Endodermal cell (in vitro differentiated cells): Measurements from ENCODE around the gene COX15. TPM values are rescaled to one million over a fixed set of nuclear protein-coding genes. Genes with fewer than 3 reads are reported as not detected.

Experiments
- DNase-seq: peaks from one replicate; pipeline ENCODE4 v3.0.0-alpha.2; 2017
- H3K27ac ChIP-seq: 2 replicates; pipeline ENCODE4 v1.5.1; 2013; ENCODE audit warnings: mild to moderate bottlenecking, low read depth, low read length, moderate library complexity
- H3K27me3 ChIP-seq: 2 replicates; pipeline ENCODE4 v1.6.1; 2013; ENCODE audit warnings: mild to moderate bottlenecking, low read length, moderate library complexity; ENCODE audit not compliant: insufficient read depth, control insufficient read depth, poor library complexity, severe bottlenecking
- H3K36me3 ChIP-seq: 2 replicates; pipeline ENCODE4 v1.7.0; 2013; ENCODE audit warnings: mild to moderate bottlenecking, low read length, moderate library complexity; ENCODE audit not compliant: control insufficient read depth, insufficient read depth
- H3K4me1 ChIP-seq: one replicate; pipeline ENCODE4 v1.7.0; 2013; ENCODE audit warnings: low read length; ENCODE audit not compliant: control insufficient read depth, insufficient read depth
- H3K4me3 ChIP-seq: 2 replicates; pipeline ENCODE4 v1.5.1; 2013; ENCODE audit warnings: mild to moderate bottlenecking, low read length, moderate library complexity
- H3K9ac ChIP-seq: 2 replicates; pipeline ENCODE4 v1.6.1; 2013; ENCODE audit warnings: mild to moderate bottlenecking, low read length, moderate library complexity; ENCODE audit not compliant: poor library complexity, severe bottlenecking; ENCODE audit errors: extremely low read depth
- H3K9me3 ChIP-seq: 2 replicates; pipeline ENCODE4 v1.6.1; 2013; ENCODE audit warnings: mild to moderate bottlenecking, low read length, moderate library complexity; ENCODE audit not compliant: control insufficient read depth
- H3K27ac Mint-ChIP-seq: 2 replicates; pipeline ENCODE4 v1.8.0; 2020; ENCODE audit warnings: mixed read lengths
- H3K27me3 Mint-ChIP-seq: 2 replicates; pipeline ENCODE4 v1.8.0; 2021; ENCODE audit warnings: mild to moderate bottlenecking, mixed read lengths; ENCODE audit not compliant: insufficient read depth
- H3K36me3 Mint-ChIP-seq: 2 replicates; pipeline ENCODE4 v1.8.0; 2020; ENCODE audit warnings: low read depth, mixed read lengths
- H3K4me1 Mint-ChIP-seq: 2 replicates; pipeline ENCODE4 v1.8.0; 2020; ENCODE audit warnings: mixed read lengths
- H3K4me3 Mint-ChIP-seq: 2 replicates; pipeline ENCODE4 v1.8.0; 2020; ENCODE audit warnings: mild to moderate bottlenecking, moderate library complexity, mixed read lengths
- H3K9me3 Mint-ChIP-seq: 2 replicates; pipeline ENCODE4 v1.8.0; 2020; ENCODE audit warnings: mild to moderate bottlenecking, mixed read lengths
- CTCF ChIP-seq: fragments of 200-600 bp; sonication (generic); conservative IDR thresholded peaks from 2 replicates; pipeline ENCODE4 v1.5.0; 2021; ENCODE audit warnings: antibody characterized with exemption, mild to moderate bottlenecking
- WGBS, 2 experiments: methylation state at CpG; one replicate each; pipeline versions ENCODE4 v1.1.5 to v1.1.7; 2013; ENCODE audit warnings: missing lambda C conversion rate in 2 of 2, mixed read lengths in 1 of 2; ENCODE audit not compliant: insufficient coverage in 1 of 2, insufficient read length in 1 of 2; 5-methylcytosine and 5-hydroxymethylcytosine counted together
- total RNA-seq, 2 donors: library from RNA; stranded (reverse); fragmentation: NEBNext Ultra II Directional in 1 of 2; extraction: Animal tissue kit (Norgen Biotek cat#: 25700) in 1 of 2; gene quantifications; 2 replicates in 1 of 2; 3 replicates in 1 of 2; pipeline ENCODE4 v1.2.1, GENCODE V29; 2021

The COX15 gene
- total RNA-seq, 2 donors from 2014 or later, result 39.0 to 42.6 TPM

- Histone ChIP-seq H3K9ac (no peak overlapping the region), H3K27ac (no peak overlapping the region), H3K4me3 (no peak overlapping the region), H3K36me3 (no peaks in the 10 kb centered on the region), H3K9me3 (no peaks in the 10 kb centered on the region), H3K27me3 (no peaks in the 10 kb centered on the region), H3K4me1 (peaks cover 5% of the 10 kb centered on the region)
- no peak for TF ChIP-seq CTCF
- Mint-ChIP-seq H3K36me3 (no peaks in the 10 kb centered on the region), H3K4me3 (no peak overlapping the region), H3K4me1 (peaks cover 5% of the 10 kb centered on the region), H3K9me3 (no peaks in the 10 kb centered on the region), H3K27ac (no peak overlapping the region), H3K27me3 (no peaks in the 10 kb centered on the region)
- no peak for DNase-seq
- 89 to 95% methylated on average over 2 to 5 of the region's 5 CpGs for WGBS, 2 experiments
These were observed 37.8 kb upstream of the COX15 start for GRCh38 chr10:99769706-99770105.

- H3K36me3 Mint-ChIP-seq, result no peaks in the 10 kb centered on the region
- WGBS, 2 experiments, result 96 to 100% methylated on average over 1 to 2 of the region's 2 CpGs
- peaks cover 5% of the 10 kb centered on the region for H3K4me1 Mint-ChIP-seq
- H3K4me3 Mint-ChIP-seq, result no peak overlapping the region
- Histone ChIP-seq H3K27me3 (no peaks in the 10 kb centered on the region), H3K4me1 (peaks cover 5% of the 10 kb centered on the region), H3K9ac (no peak overlapping the region), H3K9me3 (peaks cover 4% of the 10 kb centered on the region), H3K36me3 (no peaks in the 10 kb centered on the region), H3K4me3 (no peak overlapping the region), H3K27ac (no peak overlapping the region)
- no peaks in the 10 kb centered on the region for H3K9me3 Mint-ChIP-seq
- H3K27me3 Mint-ChIP-seq, result no peaks in the 10 kb centered on the region
- no peak for DNase-seq
- no peak overlapping the region for H3K27ac Mint-ChIP-seq
- TF ChIP-seq CTCF, result no peak
These were observed 36.6 kb upstream of the COX15 start for GRCh38 chr10:99768556-99768955.

GRCh38 chr10:99767901-99768300, 36.0 kb upstream of the COX15 start:
- no peak overlapping the region for H3K27ac Mint-ChIP-seq

More at GRCh38 chr10:99767901-99768300, 36.0 kb upstream of the COX15 start:
- H3K27me3 ChIP-seq, result no peaks in the 10 kb centered on the region
- no peak overlapping the region for H3K4me3 ChIP-seq
- Mint-ChIP-seq H3K27me3 (no peaks in the 10 kb centered on the region), H3K9me3 (no peaks in the 10 kb centered on the region), H3K36me3 (peaks cover 2% of the 10 kb centered on the region), H3K4me3 (no peak overlapping the region), H3K4me1 (peaks cover 5% of the 10 kb centered on the region)
- peaks cover 9% of the 10 kb centered on the region for H3K9me3 ChIP-seq
- TF ChIP-seq CTCF, result no peak
- no peak for DNase-seq
- peaks cover 5% of the 10 kb centered on the region for H3K4me1 ChIP-seq
- H3K27ac ChIP-seq, result no peak overlapping the region
- H3K9ac ChIP-seq, result no peak overlapping the region
- H3K36me3 ChIP-seq, result no peaks in the 10 kb centered on the region
- 73 to 100% methylated on average over 1 to 4 of the region's 5 CpGs for WGBS, 2 experiments
